ENCODE measurements around the gene PIR.

DNA sequence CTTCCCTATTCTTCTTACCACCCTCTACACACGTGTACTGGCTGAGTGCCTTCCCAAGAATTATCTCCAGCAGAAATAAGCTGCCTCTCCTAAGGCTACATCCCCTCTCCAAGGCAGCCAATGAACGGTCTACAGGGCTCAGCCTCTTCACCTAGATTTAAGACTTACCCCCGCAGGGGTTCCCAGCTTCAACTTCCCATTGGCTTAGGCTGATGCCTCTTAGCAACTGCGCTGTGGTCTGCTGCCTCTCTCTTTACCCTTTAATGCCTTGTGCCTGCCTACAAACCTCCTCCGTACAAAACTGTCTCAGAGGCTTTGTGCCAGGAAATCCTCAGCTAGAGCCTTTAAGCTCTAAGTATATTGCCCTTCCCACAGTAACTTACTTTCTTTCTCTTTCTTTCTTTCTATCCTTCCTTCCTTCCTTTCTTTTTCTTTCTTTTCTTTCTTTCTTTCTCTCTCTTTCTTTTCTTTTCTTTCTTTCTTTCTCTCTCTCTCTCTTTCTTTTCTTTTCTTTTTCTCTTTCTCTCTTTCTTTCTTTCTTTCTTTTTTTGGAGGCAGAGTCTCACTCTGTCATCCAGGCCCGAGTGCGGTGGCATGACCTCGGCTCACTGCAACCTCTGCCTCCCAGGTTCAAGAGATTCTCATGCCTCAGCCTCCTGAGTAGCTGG lies 142.7 kb downstream of the PIR start:
- TF ChIP-seq CTCF (IDR thresholded peaks at IDR 0.05) = no peak
- TF ChIP-seq POLR2A (IDR thresholded peaks at IDR 0.05) = no peak
